WTC11 (cell line): Measurements from ENCODE around the gene CALY.
"Not testable (repeated sequence)": the region's sequence is repeated elsewhere in the genome, so short reads cannot be mapped to it uniquely, and the experiment has no call there.

Experiments
- NFYB ChIP-seq: sonication (generic); formaldehyde crosslinking; conservative IDR thresholded peaks from 2 replicates; pipeline ENCODE4 v1.8.0; 2022; ENCODE audit warnings: low read depth, missing genetic modification reagents
- TF ChIP-seq, protein P1 (sequence below): fragments of 200-600 bp; IDR thresholded peaks from 2 replicates; pipeline ENCODE4 v1.8.0; 2022; ENCODE audit warnings: antibody characterized with exemption

- TF ChIP-seq, protein P1, sequence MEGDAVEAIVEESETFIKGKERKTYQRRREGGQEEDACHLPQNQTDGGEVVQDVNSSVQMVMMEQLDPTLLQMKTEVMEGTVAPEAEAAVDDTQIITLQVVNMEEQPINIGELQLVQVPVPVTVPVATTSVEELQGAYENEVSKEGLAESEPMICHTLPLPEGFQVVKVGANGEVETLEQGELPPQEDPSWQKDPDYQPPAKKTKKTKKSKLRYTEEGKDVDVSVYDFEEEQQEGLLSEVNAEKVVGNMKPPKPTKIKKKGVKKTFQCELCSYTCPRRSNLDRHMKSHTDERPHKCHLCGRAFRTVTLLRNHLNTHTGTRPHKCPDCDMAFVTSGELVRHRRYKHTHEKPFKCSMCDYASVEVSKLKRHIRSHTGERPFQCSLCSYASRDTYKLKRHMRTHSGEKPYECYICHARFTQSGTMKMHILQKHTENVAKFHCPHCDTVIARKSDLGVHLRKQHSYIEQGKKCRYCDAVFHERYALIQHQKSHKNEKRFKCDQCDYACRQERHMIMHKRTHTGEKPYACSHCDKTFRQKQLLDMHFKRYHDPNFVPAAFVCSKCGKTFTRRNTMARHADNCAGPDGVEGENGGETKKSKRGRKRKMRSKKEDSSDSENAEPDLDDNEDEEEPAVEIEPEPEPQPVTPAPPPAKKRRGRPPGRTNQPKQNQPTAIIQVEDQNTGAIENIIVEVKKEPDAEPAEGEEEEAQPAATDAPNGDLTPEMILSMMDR = not testable (repeated sequence)
- TF ChIP-seq NFYB = not testable (repeated sequence)
Measured at GRCh38 chr10:133322064-133322709, 14.5 kb downstream of the CALY start.
